G401 (cell line): ENCODE results near the gene AFF2. TPM values are rescaled to one million over a fixed set of nuclear protein-coding genes. Genes with fewer than 3 reads are reported as not detected.
"Not testable (repeated sequence)": the region's sequence is repeated elsewhere in the genome, so short reads cannot be mapped to it uniquely, and the experiment has no call there.

Source experiments
- DNase-seq: peaks from one replicate; pipeline ENCODE4 v3.0.0-alpha.2; 2015; ENCODE audit warnings: low spot score
- in situ Hi-C: cut with HindIII; loops from 2 replicates; pipeline ENCODE4 v1.10.0; 2016; ENCODE audit warnings: low sequenced_read_pairs, mixed read lengths
- total RNA-seq: library from RNA; depleted of rRNA; stranded (reverse); fragments of >200 nt; shearing (Covaris generic); gene quantifications from 2 replicates; pipeline ENCODE4 v1.2.3, GENCODE V29; 2014

The AFF2 gene
- total RNA-seq, 1 experiment from 2014 or later, result 0.58 TPM

DNA sequence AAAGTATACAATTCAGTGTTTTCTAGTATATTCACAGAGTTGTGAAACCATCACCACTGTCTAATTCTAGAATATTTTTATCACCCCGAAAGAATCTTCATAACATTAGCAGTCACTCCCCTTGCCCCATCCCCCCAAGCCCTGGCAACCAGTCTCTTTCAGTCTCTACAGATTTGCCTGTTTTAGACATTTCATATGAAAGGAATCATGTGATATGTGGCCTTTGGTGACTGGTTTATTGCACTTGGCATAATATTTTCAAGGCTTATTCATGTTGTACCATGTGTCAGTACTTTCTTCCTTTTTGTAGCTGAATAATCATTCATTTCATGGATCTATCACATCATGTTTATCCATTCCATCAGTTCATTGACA, 371.7 kb downstream of the AFF2 start:
- in situ Hi-C loops, result no loop called here
- no peak for DNase-seq

DNA sequence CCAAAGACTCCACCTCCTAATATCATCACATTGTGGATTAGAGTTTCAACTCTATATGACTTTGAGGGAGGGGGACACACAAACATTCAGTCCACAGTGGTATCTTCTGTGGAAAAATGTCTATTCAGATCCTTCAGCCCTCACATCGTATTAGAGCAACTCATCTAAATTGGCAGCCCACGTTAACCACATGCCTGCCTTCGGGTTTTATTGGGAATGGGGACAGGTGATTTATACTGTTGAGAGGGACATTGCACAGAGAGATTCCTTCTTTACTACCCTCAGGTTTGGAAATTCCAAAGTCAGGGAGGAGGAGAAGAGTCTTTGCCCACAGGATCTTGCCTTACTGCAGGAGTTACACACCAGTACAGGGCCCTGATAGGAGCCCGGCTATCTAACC, 372.5 kb downstream of the AFF2 start:
- in situ Hi-C loops, result no loop called here

DNA sequence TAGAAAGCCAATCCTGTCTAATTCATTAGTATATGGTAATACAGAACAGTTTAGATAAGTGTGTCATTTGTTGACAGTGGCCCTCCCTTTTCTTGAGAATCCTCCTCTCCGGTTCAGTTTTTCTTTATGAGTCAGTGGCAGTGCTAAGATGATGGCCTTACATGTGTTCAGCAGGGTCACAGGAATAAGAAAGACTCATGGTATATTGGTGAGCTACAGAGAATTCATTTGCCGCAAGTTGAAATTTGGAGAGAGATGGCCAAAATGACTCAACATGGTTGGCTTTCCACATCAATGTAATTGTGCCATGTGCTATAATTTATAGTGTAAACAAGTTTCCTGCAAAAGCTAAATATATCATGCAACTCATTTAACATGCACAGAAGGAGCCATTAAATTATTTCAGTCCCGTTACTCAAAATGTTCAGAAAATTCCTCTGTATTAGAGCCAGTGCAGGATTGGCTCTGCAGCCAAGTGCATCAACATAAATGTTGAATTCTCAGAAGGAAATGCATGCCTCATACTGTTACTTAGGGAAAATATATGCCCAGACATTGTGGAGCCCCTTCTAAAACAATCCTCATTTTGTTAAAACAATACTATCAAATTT, 374.3 kb downstream of the AFF2 start:
- in situ Hi-C loops, result no loop called here
- DNase-seq, result peak; percentile 6

More for the DNA sequence above, 372.5 kb downstream of the AFF2 start:
- no peak for DNase-seq

DNA sequence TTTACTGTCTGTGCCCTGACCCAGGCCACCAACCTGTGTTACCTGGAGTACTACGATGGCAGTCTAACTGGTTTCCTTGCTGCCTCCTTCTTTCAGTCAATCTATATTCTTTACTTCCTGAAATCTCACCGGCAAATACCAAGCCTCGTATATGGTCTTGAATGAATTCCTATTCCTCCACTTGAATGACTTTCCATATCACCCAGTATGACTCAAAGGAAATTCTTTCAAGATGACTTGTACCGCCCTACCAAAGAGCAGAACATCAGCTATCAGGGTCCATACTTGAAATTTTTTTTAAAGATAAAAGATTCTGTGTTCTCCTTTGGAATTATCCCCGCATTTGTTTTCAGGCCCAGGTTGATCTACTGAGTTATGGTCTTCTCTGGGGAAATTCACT, 378.0 kb downstream of the AFF2 start:
- DNase-seq, result no peak
- in situ Hi-C loops, result no loop called here

DNA sequence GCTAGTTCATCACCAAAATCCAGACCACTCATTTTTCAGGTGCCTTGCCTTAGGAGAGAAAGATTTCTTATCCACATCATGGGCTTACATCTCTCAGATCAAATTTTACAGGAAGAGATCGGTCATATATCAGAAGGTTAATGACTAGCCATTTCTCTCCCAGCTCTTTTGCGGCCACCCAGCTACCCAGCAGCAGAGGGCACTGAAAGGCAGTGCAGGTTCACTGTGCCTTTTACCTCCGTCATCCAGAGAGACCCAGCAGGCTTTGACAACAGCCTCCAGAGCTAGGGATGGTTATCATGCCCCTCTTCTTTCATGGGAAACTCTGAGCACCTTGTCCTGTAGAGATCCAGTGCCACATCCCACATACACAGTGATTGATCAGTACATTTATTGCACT, 384.8 kb downstream of the AFF2 start:
- in situ Hi-C loops, result no loop called here
- DNase-seq, result no peak

DNA sequence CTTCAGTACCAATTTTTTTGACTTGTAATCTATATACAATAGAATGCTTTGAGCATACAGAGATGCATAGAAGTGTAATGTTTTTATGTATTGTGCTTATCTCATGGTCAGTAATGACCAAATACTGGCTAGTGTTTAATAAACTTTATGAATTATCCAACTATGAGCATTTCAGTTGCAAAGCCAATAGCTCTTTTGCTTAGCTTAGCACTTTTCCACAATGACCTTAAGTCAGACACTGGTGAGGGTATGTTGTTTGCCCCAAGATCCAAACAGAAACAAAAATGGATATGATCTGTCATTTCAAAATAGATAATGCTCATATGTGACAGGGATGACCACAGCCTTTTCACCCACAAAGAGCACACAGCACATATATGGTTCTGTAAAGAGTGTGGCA, 393.0 kb downstream of the AFF2 start:
- no peak for DNase-seq
- in situ Hi-C loops, result no loop called here

DNA sequence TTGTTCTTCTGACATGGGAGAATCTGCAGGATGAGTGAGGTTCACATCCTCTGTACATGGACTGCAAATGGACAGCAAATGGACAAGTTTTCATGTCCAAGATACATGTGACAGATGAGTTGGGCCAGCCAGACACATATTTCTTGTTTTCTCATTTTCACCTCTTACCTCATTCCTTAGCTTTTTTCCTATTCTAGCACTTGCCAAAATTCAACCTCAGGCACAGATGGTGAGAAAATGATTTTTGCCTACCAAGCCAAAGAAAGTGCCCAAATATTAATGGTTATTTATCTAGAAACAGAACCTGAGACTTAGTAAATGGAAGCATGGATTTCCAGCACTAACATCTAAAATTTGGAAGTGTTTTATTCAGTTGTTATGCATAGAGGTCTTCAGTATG, 402.2 kb downstream of the AFF2 start:
- in situ Hi-C loops, result no loop called here
- peak; percentile 78 for DNase-seq

DNA sequence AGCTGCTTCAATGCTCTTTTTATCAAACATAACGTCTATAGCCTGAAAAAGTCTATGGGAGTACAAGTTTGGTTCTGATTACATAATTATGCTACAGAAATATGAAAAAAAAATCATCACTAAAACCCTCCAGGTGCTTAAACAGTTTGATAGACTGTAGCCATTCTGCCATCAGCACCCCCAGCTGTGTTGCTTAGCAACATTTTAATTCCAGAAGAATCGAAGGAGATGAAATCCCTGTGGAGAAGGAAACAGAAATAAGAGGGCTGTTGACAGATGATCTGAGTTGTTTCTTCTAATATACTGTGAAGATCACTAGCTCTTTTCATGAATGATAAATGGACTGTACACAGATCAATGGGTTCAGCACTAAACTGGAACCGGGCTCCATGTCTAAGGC, 402.8 kb downstream of the AFF2 start:
- DNase-seq, result no peak
- in situ Hi-C loops, result no loop called here

DNA sequence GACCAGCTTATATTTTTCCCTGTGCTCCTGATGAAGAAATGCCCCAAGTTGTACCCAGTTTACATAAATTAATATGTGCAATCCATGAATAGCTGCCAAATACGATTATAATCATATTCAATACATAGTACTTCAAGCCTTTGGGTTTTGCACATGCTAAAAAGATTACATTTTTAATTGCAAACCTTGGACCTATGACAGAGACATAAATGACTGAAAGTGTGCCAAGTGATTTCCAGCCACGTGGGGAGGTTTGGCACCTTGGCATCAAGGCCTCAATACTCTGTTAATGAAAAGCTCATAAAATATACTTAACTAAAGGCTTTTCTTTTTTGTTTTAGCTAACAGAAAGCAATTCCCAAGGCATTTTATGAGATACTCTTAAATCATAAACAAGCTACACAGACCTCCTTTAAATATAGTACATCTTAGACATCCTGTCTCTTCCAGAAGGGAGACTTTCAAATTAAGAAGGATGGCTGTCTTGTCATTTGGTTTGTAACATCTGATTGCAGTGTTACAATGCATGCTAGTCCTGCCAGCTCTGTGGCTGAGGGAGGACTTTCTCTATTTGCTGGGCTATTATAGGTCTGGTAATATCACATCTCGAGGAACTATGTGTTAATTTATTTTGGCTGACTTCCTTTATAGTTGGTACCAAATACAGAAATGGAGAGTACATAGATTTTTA, 404.1 kb downstream of the AFF2 start:
- peak; percentile 31 for DNase-seq
- in situ Hi-C loops, result no loop called here

DNA sequence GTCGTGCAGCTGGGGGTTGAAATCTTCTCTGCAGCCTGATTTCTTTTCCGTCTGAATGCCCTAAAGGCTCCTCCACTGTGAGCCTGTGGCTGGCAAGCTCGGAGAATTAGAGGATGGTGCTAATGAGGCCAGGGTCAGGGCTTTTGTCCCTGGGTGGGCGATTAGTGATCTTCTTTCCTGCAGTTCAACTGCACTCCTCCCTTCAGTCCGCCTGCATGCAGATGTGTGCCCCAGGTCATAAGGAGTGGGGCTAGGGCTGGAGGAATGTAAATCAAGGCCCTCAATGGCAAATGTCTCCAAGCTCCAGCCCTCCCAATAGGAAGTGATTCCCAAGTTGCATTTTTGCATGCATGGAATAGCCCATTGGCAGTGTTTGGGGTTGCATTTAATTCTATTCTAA, 405.0 kb downstream of the AFF2 start:
- in situ Hi-C loops, result no loop called here
- DNase-seq, result no peak

DNA sequence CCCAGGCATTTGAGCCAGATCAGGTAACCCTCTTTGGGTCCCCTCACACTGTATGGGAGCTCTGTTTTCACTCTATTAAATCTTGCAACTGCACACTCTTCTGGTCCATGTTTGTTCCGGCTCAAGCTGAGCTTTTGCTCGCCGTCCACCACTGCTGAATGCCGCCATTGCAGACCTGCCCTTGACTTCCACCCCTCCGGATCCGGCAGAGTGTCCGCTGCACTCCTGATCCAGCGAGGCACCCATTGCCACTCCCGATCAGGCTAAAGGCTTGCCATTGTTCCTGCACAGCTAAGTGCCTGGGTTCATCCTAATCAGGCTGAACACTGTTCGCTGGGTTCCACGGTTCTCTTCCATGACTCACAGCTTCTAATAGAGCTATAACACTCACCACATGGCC, 406.2 kb downstream of the AFF2 start:
- DNase-seq, in situ Hi-C loops: not testable (repeated sequence)

DNA sequence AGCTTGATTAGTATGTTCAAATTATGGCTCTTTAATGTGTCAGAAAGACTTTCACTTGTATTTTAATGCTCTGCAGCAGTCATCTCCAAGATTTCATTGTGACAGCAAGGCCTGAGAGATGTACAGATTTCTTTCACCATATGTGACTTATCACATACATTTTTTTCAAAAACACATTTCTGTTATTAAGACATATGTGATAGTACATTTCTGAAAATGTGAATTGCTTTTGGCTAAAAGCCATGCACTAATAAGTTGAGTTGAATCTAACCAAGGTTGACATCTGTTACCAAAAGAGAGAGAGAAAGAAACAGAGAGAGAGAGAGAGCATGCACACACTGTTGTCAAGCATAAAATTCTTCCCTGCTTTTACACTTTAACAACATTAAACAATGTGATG, 409.3 kb downstream of the AFF2 start:
- no peak for DNase-seq
- in situ Hi-C loops, result no loop called here

DNA sequence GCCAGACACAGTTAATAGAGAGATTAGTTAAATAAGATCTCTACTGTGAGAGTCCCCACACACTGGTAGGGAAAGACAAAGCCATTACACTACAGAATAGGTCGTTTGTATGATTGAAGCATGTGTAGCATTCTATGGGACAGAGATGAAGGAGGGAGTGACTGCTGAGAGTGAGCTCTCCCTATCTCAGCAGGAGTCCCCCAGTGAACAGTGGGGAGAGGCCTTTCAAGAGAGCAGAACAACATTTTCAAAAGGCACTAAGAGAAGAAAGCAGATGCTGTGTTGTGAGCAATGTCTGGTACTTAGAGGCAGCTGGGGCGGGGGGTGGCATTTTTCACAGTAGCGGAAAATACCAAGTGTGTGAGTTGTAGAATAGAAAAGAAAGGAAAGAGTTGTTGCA, 413.6 kb downstream of the AFF2 start:
- no peak for DNase-seq
- in situ Hi-C loops, result no loop called here

DNA sequence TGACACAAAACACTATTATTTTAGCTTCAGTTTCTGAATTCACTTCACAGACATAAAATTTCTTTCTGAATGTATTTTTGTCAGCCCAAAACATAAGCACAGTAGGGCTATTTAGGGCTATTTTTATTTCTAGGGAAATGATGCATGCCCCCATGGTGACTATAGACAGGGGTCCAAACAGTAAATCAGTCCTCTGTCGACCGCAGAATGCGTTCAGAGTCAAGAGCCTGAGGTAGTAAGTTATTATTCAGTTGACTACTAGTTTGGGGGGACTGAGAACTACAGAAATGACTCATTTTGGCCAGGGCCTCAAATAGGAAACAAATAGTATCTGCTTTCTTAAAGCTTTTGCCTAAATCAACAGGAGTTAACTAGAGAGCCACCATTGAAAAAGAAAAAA, 414.4 kb downstream of the AFF2 start:
- in situ Hi-C loops, result no loop called here
- DNase-seq, result no peak

DNA sequence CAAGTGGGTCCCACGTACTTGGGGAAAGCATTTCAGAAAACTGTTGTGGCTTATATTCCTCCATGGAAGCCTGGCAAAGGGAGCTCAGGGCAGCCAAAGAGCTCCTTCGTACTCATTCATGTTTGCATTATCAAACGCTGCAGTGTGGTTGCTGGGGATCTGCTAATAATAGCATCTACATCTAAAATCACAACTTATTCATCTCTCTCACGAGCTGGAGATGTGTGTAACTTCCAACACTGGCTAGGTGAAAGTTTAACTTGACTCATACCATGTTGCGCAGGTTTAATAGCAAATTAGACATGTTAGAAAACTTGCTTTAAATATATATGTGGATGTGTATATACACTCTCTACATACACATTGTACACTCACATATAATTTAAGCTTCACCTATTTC, 415.1 kb downstream of the AFF2 start:
- DNase-seq, result no peak
- in situ Hi-C loops, result no loop called here

DNA sequence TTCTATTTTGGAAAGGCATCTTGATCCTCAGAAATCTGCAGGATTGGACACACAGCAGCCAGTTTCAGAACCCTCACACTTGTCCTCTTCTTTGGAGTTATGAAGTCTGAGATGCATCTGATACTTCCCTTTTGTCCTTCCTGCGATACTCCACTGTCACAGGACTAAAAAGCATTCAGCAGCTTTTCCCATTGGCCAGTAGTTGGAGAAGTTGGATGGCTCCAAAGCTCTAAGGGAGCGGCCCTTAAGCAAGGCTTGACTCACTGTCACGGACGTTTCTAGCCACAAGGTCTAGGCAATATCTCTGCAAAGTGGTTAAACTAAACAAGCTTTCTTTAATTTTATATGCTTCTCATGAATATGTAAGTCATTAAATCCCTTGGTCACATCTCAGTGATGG, 417.0 kb downstream of the AFF2 start:
- no peak for DNase-seq
- in situ Hi-C loops, result no loop called here

DNA sequence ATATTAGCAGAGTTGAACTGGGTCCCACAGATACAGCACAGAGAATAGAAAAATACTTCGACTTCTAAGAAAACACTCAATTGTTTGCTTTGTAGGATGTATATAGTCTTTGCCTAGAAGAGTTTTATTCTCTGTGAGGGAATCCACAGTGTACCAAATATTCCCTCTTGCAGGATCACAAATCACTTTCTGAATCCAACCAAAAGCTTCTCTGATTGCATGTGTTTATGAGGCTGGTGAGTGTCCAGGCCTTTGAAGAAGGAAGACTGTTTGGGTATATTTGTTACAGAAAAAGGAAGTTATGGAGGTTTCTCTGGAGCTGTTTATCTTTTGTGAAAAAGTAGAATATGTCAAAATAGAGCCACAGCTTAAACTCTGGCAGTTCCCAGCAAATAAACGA, 423.2 kb downstream of the AFF2 start:
- no peak for DNase-seq
- in situ Hi-C loops, result no loop called here

DNA sequence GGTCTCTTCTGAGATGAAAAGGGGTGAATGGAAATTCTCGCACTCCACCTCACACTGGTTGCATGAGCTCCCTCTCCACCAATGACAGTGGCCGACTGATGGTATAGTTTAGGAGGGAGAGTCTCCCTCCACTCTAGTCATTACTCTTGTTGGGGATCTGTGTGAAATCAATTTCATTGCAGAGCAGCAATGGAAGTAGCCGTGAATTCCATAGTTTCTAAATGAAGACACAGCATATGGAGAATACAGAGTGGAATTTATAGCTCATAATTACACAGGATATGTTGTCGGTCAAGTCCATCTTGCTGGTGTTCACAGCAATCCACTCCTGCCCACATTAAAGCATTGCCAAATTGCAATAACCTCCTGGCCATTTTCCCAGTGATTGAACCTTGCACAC, 426.0 kb downstream of the AFF2 start:
- in situ Hi-C loops, result no loop called here

DNA sequence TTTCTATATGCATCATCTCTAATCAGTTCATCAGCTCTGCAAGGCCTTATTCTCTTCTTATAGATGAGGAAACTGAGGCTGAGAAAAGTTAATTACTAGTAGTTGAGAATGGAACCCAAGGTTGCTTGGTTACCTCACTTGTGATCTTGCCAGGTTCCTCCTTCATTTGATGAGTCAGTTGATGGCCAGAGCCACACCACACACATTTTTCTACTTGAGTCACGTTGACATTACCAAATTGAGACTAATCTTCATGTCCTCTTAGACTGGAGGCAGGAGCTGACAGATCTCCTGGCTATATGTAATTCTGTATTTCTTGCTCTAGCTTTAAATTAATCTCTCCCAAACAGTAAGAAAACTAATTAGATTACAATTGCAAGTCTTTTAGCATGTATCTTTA, 428.4 kb downstream of the AFF2 start:
- in situ Hi-C loops, result no loop called here
- no peak for DNase-seq

More for the DNA sequence above, 426.0 kb downstream of the AFF2 start:
- no peak for DNase-seq

DNA sequence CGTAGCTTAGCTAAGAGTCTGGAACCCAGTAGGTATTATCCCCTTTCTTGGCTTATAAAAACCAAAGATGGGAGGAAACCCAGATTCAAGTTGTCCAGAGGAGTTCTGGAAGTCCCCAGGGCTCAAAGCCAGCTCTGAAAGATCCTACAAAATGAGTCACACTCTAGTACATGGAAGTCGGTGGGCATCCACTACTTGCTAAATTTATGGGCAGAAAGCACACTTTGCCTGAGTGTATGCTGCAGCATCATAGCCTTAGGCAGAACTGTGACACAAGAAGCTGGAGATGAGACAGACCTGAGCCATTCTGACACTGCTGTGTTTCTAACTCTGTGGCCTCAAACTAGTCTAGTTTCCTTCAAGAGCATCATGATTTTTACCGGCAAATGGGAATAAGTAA, 429.3 kb downstream of the AFF2 start:
- no peak for DNase-seq
- in situ Hi-C loops, result no loop called here

DNA sequence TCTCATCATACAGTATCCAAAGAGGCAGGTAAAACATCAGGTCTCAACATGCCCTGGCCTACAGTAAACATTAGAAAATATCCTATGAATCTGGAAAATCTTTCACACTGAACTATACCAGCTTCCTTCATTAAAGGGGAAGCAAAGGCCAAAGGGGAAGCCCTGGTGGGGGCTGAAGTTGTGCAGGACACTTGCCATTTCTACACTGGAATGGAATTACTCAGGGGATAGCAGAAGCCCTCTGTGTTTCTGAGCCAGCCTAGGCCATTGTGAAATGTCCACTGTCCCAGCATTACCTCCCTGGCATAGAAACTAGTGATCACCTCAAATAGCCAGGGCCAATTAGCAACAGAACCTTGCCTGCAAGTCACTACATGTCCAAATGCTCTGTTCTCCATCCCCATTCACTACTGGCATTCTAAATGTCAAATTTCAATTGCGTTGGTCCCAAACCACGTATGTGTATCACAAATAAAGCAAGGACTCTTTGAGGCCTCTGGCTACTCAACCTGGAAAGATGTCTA, 429.9 kb downstream of the AFF2 start:
- in situ Hi-C loops, result no loop called here
- DNase-seq, result no peak
